CD4-positive, alpha-beta T cell treated with Interleukin-1 beta for 1 hour (primary cell): ENCODE measurements around the gene PTTG1IP.

ENCODE experiments used
- DNase-seq, 2 donors: peaks; one replicate each; pipeline ENCODE4 v3.0.0-alpha.2; 2020 to 2022

PTTG1IP gene

GRCh38 chr21:44858291-44858690 lies 15.2 kb downstream of the PTTG1IP start:
- no peak for DNase-seq

- no peak for DNase-seq
Measured at GRCh38 chr21:44857127-44857892, 16.2 kb downstream of the PTTG1IP start.

- DNase-seq = no peak
Measured at GRCh38 chr21:44856131-44856530, 17.4 kb downstream of the PTTG1IP start.

- DNase-seq = no peak
Measured at GRCh38 chr21:44855572-44855971, 17.9 kb downstream of the PTTG1IP start.

GRCh38 chr21:44854664-44855446 lies 18.6 kb downstream of the PTTG1IP start:
- DNase-seq = peak in 1 of 2 donors; percentile 19

GRCh38 chr21:44854391-44854663 lies 19.2 kb downstream of the PTTG1IP start:
- peak in 1 of 2 donors; percentile 32 for DNase-seq

GRCh38 chr21:44853601-44854390 lies 19.7 kb downstream of the PTTG1IP start:
- DNase-seq = no peak

- DNase-seq = no peak
Measured at GRCh38 chr21:44850905-44851657, 22.4 kb downstream of the PTTG1IP start.

GRCh38 chr21:44850208-44850800 lies 23.2 kb downstream of the PTTG1IP start:
- DNase-seq = no peak

- DNase-seq = peak in 1 of 2 donors; percentile 22
Measured at GRCh38 chr21:44849616-44850130, 23.8 kb downstream of the PTTG1IP start.

GRCh38 chr21:44848821-44849521 lies 24.5 kb downstream of the PTTG1IP start:
- DNase-seq = no peak

- no peak for DNase-seq
Measured at GRCh38 chr21:44847261-44848056, 26.0 kb downstream of the PTTG1IP start.

- peak; percentile 30 to 67 for DNase-seq
Measured at GRCh38 chr21:44846485-44847260, 26.8 kb downstream of the PTTG1IP start.

GRCh38 chr21:44846224-44846484 lies 27.3 kb downstream of the PTTG1IP start:
- DNase-seq = no peak

- DNase-seq = peak; percentile 48 to 64
Measured at GRCh38 chr21:44845418-44846223, 27.9 kb downstream of the PTTG1IP start.

GRCh38 chr21:44844256-44844655 lies 29.2 kb downstream of the PTTG1IP start:
- no peak for DNase-seq

- no peak for DNase-seq
Measured at GRCh38 chr21:44842721-44843445, 30.6 kb downstream of the PTTG1IP start.

GRCh38 chr21:44842087-44842486 lies 31.4 kb downstream of the PTTG1IP start:
- no peak for DNase-seq
